Natural killer cell treated with Interleukin-12 subunit alpha and Interleukin-12 subunit beta and Interleukin-15 and Interleukin-18, amount 100 ng/mL, for 72 hours (primary cell): ENCODE results near the gene EXOC6. TPM values are rescaled to one million over a fixed set of nuclear protein-coding genes. Genes with fewer than 3 reads are reported as not detected.
A peak's percentile ranks its signal among the peaks of the same experiment; 100 is the strongest.

ENCODE experiments used
- ATAC-seq, 2 donors: fragments of 150-1000 bp; cut with Tn5 transposase in 1 of 2; sonication (Bioruptor Pico), chemical (Tn5 transposase) in 1 of 2; 2 replicates each; pipeline ENCODE4 v1.10.0; 2021
- DNase-seq: peaks from one replicate; pipeline ENCODE4 v3.0.0; 2022; ENCODE audit warnings: low spot score
- H3K27ac Mint-ChIP-seq, 2 donors: 1 replicate in 1 of 2; 2 replicates in 1 of 2; pipeline ENCODE4 v1.8.0; 2022; ENCODE audit warnings: mixed read lengths in 2 of 2, mild to moderate bottlenecking in 1 of 2, moderate library complexity in 1 of 2
- H3K27me3 Mint-ChIP-seq, 2 donors: 1 replicate in 1 of 2; 2 replicates in 1 of 2; pipeline ENCODE4 v1.8.0; 2022; ENCODE audit warnings: mixed read lengths in 2 of 2
- H3K36me3 Mint-ChIP-seq: one replicate; pipeline ENCODE4 v1.8.0; 2022; ENCODE audit warnings: mixed read lengths
- H3K4me1 Mint-ChIP-seq, 2 donors: 1 replicate in 1 of 2; 2 replicates in 1 of 2; pipeline ENCODE4 v1.8.0; 2022; ENCODE audit warnings: low read depth in 2 of 2, mixed read lengths in 2 of 2, mild to moderate bottlenecking in 1 of 2
- H3K4me3 Mint-ChIP-seq: one replicate; pipeline ENCODE4 v1.8.0; 2022; ENCODE audit warnings: mixed read lengths
- H3K9me3 Mint-ChIP-seq: 2 replicates; pipeline ENCODE4 v1.8.0; 2022; ENCODE audit warnings: mixed read lengths
- total RNA-seq, 2 donors: library from RNA; stranded (reverse); gene quantifications; one replicate each; pipeline ENCODE4 v1.2.3, GENCODE V29; 2022

The EXOC6 gene
- total RNA-seq, 2 donors from 2014 or later = 9.7 to 14.7 TPM

DNA sequence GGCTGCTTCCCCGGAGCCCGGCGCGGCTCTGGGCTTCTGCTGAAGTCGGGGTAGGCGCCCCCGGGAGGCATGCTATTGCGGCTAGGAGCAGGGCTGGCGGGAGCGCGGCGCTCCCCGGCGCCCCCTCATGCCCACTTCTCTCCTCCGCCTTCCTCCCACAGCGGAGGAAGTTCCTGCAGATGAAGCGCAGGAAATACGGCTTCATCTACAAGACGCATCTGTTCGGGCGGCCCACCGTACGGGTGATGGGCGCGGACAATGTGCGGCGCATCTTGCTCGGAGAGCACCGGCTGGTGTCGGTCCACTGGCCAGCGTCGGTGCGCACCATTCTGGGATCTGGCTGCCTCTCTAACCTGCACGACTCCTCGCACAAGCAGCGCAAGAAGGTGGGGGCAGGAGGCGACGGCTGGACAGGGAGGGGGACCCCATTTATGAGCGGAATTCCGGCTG lies 225.9 kb downstream of the EXOC6 start:
- Mint-ChIP-seq H3K27ac (no peak overlapping the region), H3K36me3 (no peaks in the 10 kb centered on the region), H3K27me3 (peaks cover 40 to 54% of the 10 kb centered on the region in 2 donors), H3K9me3 (no peaks in the 10 kb centered on the region), H3K4me1 (peaks cover 10 to 11% of the 10 kb centered on the region in 2 donors), H3K4me3 (peak overlapping the region; percentile 56)
- no peak for DNase-seq
- no peak for ATAC-seq

GRCh38 chr10:93074597-93075368 lies 226.5 kb downstream of the EXOC6 start:
- peaks cover 10 to 11% of the 10 kb centered on the region in 2 donors for H3K4me1 Mint-ChIP-seq

DNA sequence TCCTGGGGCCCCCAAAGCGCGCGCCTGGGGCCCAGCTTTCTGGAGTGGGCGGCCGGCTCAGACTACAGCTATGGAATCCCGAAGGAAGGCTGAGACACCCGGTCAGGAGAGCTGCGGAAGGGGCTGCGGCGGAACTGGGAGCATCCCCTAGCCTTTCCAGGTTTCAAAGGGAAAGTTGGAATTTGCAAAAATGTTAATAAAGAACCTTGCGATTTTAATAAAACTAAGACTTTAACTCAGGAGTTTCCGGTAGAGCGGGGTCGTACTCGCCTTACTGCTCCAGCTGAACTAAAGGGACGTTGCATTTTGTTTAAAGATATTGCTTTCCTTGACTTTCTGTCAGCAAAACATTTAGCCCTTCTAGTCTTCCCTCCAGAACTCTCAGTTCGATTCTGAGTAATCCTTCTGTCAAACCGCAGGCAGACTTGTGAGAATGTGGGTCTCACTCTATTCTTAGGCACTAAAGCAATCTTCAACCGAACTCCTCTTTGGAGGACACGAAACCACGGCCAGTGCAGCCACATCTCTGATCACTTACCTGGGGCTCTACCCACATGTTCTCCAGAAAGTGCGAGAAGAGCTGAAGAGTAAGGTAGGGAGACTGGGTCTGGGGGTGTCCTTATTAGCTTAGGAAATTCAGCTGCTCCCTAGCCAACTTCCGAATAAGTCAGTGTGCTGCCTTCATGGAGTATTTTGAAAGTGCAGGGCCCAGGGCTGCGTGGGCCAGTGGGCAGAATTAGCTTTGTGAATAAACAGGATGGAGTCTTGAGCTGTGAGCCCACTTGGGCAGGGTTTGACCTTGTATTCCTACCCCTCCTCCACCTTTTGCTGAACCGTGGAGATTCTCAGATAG lies 227.3 kb downstream of the EXOC6 start:
- H3K4me3 Mint-ChIP-seq = no peak overlapping the region
- H3K27me3 Mint-ChIP-seq = peaks cover 39 to 58% of the 10 kb centered on the region in 2 donors
- ATAC-seq = peak; percentile 55 to 62

More at GRCh38 chr10:93074597-93075368, 226.5 kb downstream of the EXOC6 start:
- no peak overlapping the region for H3K27ac Mint-ChIP-seq
- H3K4me3 Mint-ChIP-seq = peak overlapping the region; percentile 56
- ATAC-seq (no peak), DNase-seq (no peak)
- H3K27me3 Mint-ChIP-seq = peaks cover 41 to 58% of the 10 kb centered on the region in 2 donors
- no peaks in the 10 kb centered on the region for H3K9me3 Mint-ChIP-seq
- H3K36me3 Mint-ChIP-seq = no peaks in the 10 kb centered on the region

GRCh38 chr10:93076871-93077270 lies 228.6 kb downstream of the EXOC6 start:
- DNase-seq (no peak), ATAC-seq (no peak)
- H3K27ac Mint-ChIP-seq = no peak overlapping the region
- no peaks in the 10 kb centered on the region for H3K36me3 Mint-ChIP-seq
- H3K4me1 Mint-ChIP-seq = peaks cover 10 to 15% of the 10 kb centered on the region in 2 donors
- no peaks in the 10 kb centered on the region for H3K9me3 Mint-ChIP-seq
- H3K4me3 Mint-ChIP-seq = no peak overlapping the region
- H3K27me3 Mint-ChIP-seq = peaks cover 39 to 61% of the 10 kb centered on the region in 2 donors

More for the DNA sequence above, 227.3 kb downstream of the EXOC6 start:
- Mint-ChIP-seq H3K4me1 (peaks cover 14 to 15% of the 10 kb centered on the region in 2 donors), H3K9me3 (no peaks in the 10 kb centered on the region), H3K36me3 (no peaks in the 10 kb centered on the region), H3K27ac (no peak overlapping the region)
- no peak for DNase-seq

DNA sequence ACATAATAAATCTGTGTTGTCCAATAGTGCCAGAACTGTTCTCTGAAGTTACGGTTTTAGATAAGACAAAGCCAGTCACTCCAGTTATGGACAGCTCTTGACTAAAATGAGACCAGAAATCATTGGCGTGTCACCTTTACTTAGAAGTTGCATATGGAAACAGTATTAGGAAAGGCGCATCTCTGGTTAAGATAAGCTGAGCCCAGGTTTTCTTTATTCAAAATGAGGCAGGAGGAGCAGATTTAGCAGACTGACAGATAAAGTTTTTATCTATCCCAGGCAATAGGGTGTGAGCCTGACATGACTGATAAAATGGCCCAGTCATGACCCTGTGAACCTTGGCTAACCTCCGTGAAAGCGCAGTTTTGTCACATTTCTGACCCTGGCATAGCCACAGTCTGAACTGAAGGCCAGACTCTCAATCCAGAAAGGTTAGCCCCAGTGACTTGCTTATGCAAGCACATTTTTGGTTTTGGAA lies 229.6 kb downstream of the EXOC6 start:
- Mint-ChIP-seq H3K27ac (no peak overlapping the region), H3K9me3 (no peaks in the 10 kb centered on the region), H3K4me3 (no peak overlapping the region), H3K27me3 (peaks cover 34 to 62% of the 10 kb centered on the region in 2 donors), H3K36me3 (no peaks in the 10 kb centered on the region), H3K4me1 (peaks cover 10 to 11% of the 10 kb centered on the region in 2 donors)
- DNase-seq = no peak
- no peak for ATAC-seq

- H3K27ac Mint-ChIP-seq = no peak overlapping the region
- H3K27me3 Mint-ChIP-seq = peaks cover 29 to 66% of the 10 kb centered on the region in 2 donors
- peaks cover 6 to 11% of the 10 kb centered on the region in 2 donors for H3K4me1 Mint-ChIP-seq
- no peak for DNase-seq
- ATAC-seq = no peak
- H3K4me3 Mint-ChIP-seq = no peak overlapping the region
- no peaks in the 10 kb centered on the region for H3K36me3 Mint-ChIP-seq
- no peaks in the 10 kb centered on the region for H3K9me3 Mint-ChIP-seq
Observed at GRCh38 chr10:93079663-93080349, 231.5 kb downstream of the EXOC6 start.

GRCh38 chr10:93080350-93081046 lies 232.2 kb downstream of the EXOC6 start:
- no peaks in the 10 kb centered on the region for H3K9me3 Mint-ChIP-seq
- no peak overlapping the region for H3K27ac Mint-ChIP-seq
- H3K36me3 Mint-ChIP-seq = no peaks in the 10 kb centered on the region
- no peak overlapping the region for H3K4me3 Mint-ChIP-seq
- peak; percentile 55 to 63 for ATAC-seq
- no peak for DNase-seq
- peaks cover 29 to 65% of the 10 kb centered on the region in 2 donors for H3K27me3 Mint-ChIP-seq
- H3K4me1 Mint-ChIP-seq = peaks cover 6 to 9% of the 10 kb centered on the region in 2 donors

- Mint-ChIP-seq H3K4me3 (no peak overlapping the region), H3K36me3 (no peaks in the 10 kb centered on the region), H3K9me3 (no peaks in the 10 kb centered on the region), H3K27ac (no peak overlapping the region), H3K4me1 (peaks cover 3 to 4% of the 10 kb centered on the region in 2 donors), H3K27me3 (peaks cover 27 to 57% of the 10 kb centered on the region in 2 donors)
- no peak for DNase-seq
- ATAC-seq = no peak
Observed at GRCh38 chr10:93081318-93081717, 233.0 kb downstream of the EXOC6 start.

GRCh38 chr10:93081834-93082233 lies 233.5 kb downstream of the EXOC6 start:
- Mint-ChIP-seq H3K4me1 (peaks cover 3 to 4% of the 10 kb centered on the region in 2 donors), H3K27ac (no peak overlapping the region), H3K36me3 (no peaks in the 10 kb centered on the region), H3K4me3 (no peak overlapping the region), H3K9me3 (no peaks in the 10 kb centered on the region), H3K27me3 (peaks cover 23 to 51% of the 10 kb centered on the region in 2 donors)
- ATAC-seq (no peak), DNase-seq (no peak)

DNA sequence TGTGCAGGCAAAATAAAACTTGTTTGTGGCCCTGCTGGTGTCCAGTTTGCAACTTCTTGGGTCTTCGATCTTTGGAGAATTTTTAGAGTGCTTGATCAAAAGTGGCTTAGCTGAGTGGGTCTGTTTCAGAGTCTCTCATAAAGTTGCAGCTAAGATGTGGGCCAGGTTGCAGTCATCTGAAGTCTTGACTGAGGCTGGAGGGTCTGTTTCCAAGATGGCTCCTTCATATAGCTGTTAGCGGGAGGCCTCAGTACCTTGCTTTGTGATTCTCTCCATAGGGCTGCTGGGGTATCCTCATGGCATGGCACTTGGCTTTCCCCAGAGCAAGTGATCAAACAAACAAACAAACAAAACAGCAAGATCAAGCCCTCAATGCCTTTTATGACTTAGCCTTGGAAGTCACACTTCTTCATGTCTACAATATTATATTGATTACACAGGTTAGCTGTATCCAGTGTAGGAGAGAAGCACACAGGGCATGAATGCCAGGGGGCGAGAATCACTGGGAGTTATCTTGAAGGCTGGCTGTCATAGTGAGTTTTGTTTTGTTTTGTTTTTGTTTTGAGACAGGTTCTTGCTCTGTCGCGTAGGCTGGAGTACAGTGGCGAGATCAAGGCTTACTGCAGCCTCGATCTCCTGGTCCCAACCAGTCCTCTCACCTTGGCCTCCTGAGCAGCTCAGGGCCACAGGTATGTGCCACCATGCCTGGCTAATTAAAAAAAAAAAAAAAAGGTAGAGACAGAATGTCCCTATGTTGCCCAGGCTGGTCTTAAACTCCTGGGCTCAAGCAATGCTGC lies 235.6 kb downstream of the EXOC6 start:
- Mint-ChIP-seq H3K27me3 (peaks cover 24 to 45% of the 10 kb centered on the region in 2 donors), H3K4me1 (peaks cover 3 to 4% of the 10 kb centered on the region in 2 donors), H3K36me3 (no peaks in the 10 kb centered on the region), H3K27ac (no peak overlapping the region), H3K9me3 (no peaks in the 10 kb centered on the region), H3K4me3 (no peak overlapping the region)
- no peak for ATAC-seq
- DNase-seq = no peak

DNA sequence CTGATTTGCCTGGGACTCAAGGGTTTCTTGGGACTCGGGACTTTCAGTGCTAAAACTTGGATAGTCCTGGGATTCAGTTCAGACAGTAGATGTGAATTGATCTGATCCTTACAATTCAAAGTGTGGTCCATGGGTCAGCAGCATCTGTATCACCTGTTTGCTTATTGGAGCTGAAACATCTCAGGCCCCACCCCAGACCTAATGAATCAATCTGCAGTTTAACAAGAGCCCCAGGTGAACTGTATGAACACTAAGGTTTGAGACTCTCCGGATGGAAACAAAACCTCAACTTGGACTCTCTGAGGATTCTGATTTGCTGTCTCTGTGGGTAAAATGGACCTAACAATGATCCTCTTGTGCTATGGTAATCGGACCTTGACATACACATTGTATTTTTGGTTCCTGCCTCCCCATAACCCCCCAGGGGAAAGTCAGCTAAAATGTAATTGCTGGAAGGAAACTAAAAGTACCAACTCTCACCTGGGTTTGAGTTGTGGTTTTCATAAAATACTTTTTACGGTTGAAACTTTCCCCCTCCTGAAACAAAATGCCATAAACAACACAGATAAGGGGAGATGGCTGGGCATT lies 237.0 kb downstream of the EXOC6 start:
- peaks cover 19 to 33% of the 10 kb centered on the region in 2 donors for H3K27me3 Mint-ChIP-seq

GRCh38 chr10:93086289-93086688 lies 238.0 kb downstream of the EXOC6 start:
- Mint-ChIP-seq H3K4me3 (no peak overlapping the region), H3K9me3 (no peaks in the 10 kb centered on the region), H3K36me3 (no peaks in the 10 kb centered on the region), H3K27me3 (peaks cover 15 to 27% of the 10 kb centered on the region in 2 donors), H3K4me1 (no peaks in the 10 kb centered on the region), H3K27ac (no peak overlapping the region)
- ATAC-seq = no peak
- DNase-seq = no peak

More for the DNA sequence above, 237.0 kb downstream of the EXOC6 start:
- ATAC-seq (no peak), DNase-seq (no peak)
- no peaks in the 10 kb centered on the region for H3K9me3 Mint-ChIP-seq
- no peaks in the 10 kb centered on the region for H3K36me3 Mint-ChIP-seq
- H3K4me3 Mint-ChIP-seq = no peak overlapping the region
- no peak overlapping the region for H3K27ac Mint-ChIP-seq
- H3K4me1 Mint-ChIP-seq = no peaks in the 10 kb centered on the region
